HG03280 (cell line): ENCODE measurements around the gene CORO1C.

ENCODE experiments used
- ATAC-seq: cut with Tn5 transposase; IDR thresholded peaks from one replicate; pipeline ENCODE4 v1.9.1; 2021; ENCODE audit warnings: mild to moderate bottlenecking, moderate library complexity; ENCODE audit not compliant: unreplicated experiment

The CORO1C gene

DNA sequence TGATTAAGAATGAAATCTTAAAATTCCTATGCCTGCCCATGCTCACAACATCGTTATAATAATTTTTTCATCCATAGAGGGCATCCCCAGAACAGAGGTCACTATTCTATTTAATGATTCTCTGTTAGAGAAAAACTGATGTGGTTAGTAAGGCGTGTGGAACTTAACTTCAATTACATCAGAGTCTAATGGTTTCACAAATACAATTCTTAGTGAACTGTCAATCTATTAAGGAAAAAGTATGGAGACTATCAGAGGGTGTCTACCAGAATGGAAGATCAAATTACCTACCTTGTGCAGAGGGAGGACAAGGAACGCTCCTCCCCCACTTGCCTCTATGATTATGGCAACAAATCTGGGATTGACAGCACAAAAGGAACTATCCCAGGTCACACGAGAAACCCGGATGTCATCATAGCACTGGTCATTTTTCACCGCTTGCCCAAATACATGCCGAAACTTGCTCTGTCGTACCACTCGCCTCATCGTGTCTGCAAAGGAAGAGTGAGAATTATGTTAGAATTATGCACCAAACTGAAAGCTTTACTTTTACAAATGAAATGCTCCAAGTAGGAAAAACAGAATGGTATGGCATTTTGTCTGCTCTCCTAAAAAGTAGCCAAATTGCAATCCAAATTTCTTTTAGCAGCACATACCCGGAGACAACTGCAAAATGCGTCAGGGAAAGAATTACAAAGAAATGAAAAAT lies 30.3 kb downstream of the CORO1C start:
- ATAC-seq, result no peak

DNA sequence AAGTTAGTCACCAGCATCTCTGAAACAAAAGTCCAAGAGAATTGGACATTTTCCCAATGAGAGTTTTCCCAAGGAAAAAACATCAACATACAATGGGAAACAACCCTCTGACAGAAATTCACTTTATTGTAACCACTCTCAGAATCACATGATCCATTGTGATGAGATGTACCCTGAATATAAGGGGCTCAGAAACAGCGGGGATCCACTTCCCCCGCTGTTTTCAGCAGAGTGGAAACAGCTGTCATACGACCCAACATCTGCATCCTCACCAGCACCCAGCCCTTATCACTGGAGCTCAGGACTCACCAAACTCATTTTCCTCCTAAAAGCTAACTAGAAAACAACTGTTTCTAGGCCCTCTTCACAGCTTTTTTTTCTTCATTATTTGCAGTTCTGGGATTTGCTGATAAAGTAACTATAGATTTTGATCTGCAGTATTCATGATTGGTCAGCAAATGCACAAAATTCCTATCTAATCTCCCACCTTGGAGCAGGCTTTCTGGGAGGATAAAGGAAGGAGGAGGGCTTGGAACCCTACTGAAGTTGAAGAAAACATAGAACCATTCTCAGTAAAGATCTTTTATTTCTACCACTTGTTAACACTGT lies 31.3 kb downstream of the CORO1C start:
- ATAC-seq, result no peak

DNA sequence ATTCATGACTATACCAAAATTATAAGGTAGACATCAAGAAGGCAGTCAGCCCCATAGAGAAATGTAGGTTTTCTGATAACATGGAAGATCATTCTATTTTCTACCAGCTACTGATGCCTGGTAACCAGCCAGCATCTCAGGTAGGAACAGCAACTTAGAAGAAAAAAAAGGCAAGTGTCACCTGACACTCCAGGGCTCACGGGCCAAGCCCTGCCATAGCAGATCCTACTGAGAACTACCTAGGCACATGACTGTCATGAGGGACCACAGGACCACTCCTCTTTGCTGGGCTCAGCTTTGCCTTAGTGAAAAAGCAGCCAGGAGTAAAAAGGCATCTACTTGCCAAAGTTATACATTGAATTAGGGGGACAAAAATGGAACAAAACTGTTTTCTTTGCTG lies 33.4 kb downstream of the CORO1C start:
- no peak for ATAC-seq

DNA sequence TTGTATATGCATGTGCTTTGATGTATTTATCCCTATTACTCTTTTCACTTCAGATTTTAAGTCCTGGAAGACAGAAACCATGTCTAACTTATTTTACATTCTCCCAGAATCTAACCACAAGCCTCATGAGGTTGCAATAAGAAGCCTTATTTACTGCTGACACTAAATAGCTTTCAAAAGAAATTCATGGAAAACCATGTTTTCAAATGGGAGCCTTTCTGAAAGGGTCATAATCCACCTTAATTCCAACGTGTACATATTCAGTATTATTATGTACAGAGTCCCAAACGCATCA lies 34.4 kb downstream of the CORO1C start:
- no peak for ATAC-seq

DNA sequence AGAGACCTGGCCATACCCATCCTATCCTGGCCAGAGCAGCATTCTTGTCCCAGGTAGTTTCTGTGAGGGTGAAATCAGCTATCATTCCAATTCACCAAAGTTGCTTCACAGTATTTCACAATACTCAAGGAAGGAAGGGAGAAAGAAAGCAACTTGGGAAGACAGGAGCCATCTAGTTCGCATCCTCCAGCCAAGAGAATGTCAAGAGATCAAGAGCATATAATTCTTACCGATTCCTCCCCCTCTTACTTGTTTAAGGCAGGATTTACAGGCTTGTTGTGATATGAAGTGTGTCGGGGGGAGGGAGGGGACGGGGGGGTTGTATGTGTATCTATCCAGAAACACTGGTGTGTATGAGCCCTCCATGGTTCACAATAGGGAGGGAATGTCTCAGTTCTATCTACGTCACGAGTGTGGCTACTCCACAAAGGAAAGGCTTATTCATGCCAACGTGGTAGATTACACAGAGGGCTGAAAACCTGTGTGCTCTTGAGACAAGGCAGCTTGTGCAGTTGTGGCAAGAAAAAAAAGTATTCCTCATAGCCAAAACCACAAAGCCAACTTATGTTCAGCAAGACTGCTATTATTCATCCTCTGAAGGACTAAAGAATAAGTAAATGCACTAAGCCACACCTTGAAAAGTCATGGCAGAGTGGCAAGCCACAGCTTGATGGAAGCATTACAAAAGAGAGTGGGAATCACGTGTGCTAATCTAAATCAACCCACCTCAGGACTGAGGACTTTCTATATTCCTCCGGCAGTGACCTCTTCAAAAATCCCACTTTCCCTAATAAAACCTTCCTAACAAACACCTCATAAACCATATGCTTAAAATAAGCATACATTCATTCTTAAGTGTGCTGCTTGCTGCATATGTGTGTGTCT lies 35.0 kb downstream of the CORO1C start:
- ATAC-seq, result no peak

DNA sequence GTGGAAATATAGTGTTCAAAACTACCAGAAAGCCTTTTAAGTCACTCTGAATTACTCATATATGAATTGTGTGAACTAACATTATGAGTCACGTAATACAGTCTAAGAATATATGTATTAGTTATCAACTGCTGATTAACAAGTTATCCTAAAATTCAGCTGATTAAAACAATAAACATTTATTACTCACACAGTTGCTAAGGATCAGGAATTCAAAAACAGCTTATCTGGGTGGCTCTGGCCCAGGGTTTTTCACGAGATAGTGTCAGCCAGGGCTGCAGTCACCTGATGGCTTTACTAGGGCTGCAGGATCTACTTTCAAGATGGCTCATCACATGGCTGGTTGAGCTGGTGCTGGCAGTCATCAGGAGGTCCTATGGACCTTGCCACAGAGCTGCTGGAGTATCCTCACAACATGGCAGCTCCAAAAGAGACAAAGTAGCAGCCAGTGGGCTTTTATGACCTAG lies 36.5 kb downstream of the CORO1C start:
- no peak for ATAC-seq

DNA sequence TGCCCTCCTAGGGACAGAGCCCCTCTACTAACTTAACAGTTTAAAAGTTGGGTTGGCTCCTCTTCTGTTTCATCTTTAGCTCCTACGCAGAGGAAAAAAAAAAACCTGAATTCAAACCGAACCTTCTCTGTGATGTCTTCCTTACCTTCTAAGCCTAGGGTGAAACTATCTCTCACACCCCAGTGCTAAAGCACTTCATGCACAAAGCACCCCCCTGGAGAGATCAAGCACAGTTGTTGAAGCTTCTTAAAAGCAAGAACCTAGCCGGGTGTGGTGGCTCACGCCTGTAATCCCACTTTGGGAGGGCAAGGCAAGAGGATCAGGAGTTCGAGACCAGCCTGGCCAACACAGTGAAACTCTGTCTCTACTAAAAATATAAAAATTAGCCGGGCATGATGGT lies 37.6 kb downstream of the CORO1C start:
- ATAC-seq, result no peak

DNA sequence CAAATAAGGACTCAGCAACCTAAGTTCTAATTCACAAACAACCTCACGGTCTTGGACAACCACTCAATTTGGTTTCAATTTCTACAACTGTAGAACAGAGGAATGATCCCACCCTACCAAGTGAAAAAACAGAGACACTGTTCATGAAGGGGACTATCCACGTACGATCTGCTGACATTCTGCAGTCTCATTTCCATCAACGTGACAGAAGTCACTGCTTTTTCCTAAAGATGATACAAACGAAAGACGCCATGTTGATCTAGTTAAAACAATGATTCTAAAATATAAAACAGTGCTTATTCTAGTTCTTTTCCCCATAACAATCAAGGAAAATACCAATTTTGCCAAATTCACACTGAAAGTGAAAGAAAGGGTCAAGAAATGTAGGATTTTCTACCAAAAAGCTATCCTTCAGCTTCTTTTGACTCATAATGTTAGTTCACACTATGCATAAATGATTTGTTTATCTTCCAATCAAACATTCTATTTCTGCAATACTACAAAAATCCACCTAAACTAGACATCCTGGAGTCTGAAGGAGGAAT lies 38.1 kb downstream of the CORO1C start:
- ATAC-seq, result no peak

DNA sequence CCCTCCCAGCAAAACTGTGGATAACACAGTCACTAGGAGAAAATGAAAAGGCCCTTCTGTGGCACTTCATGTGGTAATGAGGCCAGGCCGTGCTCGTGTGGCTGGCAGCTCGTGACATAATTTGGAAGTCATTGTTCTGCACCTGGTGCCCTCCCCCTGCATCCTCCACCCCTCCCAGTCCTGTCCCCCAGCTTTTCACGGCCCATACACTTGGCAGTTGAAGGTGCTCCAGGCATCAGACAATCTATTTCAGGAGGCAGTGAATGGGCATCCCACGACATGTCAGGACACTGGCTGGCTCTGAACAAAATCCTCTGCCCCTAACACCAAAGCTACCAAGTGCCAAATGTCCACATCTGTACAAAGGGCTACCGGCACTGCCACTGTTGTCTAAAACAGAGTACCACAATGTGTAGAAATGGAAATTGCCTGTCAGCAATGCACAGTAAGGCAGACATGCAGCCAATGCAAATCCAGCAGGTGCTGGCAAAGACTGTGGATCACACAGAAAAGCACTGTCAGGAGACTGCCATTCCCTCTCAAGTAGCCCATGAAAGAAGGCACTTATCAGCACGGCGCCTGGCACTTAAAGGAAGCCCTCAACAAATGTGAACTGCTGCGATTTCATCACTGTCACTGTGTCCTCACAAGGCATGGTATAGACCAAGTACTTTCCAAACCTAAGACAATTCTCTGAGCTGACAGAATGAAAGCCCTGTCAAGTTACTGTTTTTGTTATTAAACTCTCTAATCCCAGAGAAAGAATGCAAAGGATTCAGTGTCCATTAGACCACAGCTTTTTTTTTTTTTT lies 39.1 kb downstream of the CORO1C start:
- ATAC-seq, result peak; percentile 8

DNA sequence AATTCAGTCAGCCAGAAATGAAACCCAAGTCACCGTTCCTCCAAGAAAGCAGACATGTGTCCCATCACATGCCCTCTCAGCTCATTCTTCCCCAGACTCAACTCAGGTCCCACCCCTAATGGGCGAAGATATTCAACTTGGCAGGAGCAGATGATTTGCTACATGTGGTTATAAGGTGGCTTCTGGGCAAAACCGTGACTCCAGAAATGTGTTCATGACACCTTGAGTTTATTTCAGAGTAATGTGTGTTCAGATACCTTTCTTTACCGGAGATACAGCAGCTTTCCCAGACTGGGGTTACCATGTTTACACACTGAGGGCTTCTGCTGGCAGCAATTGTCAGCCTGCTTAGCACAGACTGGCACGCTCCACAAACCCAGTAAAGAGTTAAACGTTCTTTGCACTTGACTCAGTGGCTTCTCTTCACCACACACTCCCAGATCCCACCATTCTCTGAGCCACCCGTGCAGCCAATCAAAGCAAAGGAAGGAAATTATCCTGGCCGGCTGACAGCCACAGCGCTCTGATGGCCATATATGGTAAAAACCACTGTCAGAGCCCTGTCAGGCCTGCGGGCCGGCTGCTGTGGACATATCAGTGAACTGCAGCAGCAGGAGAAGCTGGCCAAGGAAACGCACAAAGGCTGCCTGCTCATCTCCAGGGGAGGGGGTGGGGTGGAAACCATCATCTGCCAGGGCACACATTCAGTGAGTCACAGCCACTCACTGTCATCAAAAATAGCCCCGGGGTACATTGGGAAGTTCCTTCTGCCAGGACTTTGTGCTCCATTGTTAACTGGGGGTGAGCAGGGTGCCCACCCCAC lies 39.9 kb downstream of the CORO1C start:
- ATAC-seq, result peak; percentile 68

DNA sequence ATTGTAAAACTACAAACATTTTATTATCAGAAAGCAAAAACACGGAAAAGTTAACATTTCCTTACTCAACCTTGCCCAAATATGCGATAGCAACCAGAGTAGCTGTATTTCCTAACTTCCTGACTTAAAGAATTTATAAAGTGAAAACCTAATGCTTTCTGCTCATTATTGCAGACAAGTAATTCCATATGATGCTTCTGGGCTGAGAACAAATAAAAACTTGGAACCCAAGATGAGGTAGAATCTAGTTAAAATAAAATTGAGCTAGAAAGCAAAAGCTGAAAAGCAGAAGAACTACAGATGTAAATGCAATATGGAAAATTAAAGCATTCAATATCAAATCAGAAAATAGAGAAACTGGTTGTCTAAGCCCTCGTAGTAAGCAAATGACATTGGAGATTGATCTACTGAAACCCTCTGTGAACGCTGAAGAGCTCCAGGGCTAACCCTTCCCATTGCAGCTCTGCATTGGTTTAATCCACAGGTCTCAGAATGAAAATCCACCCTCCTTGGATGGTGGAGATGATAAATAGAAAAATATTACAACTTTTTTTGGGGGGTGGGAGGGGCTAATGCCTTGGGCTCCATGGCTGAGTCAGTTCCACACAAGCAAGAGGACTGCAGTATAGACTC lies 40.7 kb downstream of the CORO1C start:
- ATAC-seq, result no peak

DNA sequence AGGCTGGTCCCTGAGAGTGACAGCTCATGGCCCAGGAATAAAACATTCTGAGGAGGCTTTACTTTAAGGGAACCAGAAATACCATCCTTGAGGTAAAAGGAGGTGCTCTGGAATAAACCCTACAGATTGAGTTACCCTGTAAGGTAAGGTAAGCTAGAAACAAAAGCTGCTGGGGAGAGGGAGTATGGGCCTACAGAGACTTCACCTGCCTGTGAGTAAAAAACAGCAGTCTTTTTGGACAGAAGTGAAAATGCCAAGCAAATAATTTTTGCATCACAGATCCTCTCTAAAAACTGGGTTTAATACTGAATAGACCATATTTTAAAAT lies 41.2 kb downstream of the CORO1C start:
- no peak for ATAC-seq

DNA sequence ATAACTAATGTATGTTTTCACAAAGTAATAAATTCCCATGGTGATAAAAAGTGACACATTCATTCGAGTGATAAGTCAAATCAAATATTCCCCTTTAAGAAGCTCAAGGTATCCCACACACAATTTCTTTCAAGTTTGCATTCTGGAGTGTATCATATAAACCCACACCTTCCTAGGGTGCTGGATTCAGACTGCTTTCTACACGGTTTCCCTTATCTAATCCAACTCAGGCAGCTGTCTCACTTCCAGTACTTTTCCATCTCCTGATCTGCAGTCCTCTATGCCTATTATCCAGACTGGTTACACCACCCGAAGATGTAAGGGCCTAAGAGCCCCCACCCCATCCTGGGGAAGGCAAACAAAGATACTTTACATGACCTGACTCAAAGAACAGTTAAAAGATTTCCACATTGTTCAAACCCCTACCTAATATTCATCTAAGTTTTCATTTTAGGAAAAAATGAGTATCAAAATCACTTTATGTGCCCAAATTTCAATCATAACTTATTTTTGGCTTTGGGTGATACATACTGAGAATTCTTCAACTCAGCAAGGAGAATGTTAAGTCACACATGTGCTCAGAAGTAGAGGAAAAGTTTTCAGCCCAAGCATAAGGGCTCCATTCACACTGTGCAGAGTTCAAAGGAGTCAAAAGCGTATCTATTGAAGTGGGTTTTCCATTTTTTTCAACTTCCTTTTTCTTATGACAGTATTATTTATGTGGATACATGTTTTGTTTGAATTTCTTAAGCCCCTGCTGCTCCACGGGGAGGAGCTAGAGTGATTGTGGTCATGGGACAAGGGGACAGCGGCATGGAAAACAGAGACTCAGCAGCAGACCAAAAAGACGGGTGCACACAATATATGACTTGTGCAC lies 41.8 kb downstream of the CORO1C start:
- no peak for ATAC-seq

DNA sequence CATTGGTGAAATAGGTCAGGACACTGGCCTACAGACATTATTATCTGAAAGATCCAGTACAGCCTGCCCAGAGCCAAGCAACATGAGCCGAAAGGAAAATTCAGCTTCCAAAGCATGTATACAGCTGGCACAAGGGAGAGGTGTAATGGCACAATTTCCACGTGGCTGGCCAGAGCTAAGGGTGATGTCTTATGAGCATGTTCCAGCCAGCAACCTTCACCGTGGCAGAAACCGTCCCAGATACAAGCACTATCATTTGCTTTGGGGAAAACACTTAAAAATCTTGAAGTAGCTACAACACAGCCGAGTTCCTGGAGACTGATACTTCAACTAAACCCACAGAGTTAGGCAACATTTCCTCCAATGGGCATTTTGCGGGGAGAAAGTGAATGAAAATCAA lies 44.5 kb downstream of the CORO1C start:
- no peak for ATAC-seq

DNA sequence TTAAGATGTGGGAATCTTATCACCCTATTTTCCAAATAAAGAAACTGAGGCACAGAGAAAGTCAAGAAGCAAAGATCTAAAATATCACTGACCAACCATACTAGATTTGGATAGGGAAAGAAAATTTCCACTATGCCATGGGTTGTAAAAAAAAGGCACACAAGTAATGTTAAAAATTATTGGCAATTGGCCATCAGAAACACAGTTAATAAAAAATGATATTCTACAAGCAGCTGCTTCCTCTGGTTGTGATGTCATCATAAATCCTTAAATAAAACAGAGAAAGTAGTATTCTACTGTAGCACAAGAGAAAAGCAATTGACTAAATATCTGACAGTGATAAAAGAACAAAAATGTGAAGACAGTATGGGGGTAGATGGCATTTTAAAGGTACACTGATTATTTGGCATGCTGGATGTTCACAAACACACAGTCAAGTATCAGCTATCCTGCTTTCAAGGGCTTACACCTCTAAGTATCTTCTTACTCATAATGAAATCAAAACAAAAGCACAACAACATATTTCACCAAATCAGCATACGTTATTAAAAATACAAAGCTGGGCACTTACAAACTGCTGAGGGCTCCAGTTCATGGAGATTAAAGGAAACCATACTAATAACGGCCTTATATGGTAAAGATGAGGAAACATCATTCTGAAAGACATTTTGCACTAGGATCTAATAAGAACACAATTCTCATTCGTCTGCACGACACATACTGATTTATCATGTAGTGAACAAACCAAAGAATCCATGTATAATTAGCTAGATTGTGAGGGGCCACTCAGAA lies 45.7 kb downstream of the CORO1C start:
- ATAC-seq, result no peak

DNA sequence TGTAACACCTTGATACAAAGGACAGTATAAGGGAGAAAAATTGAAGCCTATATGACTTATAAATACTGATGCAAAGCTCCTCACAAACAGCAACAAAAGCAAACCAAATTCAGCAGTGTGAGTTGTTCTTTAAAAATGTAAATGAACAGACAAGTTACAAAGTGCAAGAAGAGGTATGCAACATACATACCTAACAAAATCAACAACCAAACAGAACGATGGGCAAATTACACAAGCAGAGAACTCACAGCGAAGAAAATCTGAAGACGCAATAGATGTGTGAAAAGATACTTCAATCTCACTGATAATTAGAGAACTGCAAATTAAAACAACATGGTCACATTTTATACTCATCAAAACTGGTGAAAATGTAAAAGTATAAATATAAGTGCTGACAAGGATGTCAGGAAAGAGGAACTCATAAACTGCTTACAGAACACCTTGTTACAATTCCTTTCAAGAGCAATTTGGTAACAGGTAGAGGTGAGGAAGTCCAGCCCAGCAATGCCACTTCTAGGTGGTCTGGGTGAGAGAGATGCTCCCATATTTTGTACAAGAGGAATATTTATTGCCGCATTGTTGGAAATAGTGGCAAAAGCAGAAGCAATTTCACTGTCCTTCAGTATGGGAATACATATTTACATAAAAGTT lies 47.3 kb downstream of the CORO1C start:
- ATAC-seq, result no peak

DNA sequence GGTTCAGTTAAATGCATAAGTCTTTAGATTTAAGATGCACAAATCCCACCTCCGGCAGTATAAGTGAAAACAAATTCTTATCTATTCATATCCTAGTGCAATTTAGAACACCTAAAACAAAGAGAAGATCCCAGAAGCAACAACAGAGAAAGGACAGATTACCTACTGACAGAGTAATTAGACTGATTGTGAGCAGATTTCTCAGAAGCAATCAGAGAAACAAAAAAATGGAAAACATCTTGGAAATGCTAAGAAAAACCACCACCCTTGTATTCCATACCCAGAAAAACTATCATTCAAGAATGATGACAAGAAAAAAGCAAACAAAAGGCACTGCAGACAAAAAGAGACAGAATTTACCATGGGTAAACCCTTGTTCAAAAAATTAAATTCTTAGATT lies 50.0 kb downstream of the CORO1C start:
- ATAC-seq, result no peak
